SKM-1 treated with dmso at 0.1 percent for 144 hours (cell line): ENCODE results near the gene COL4A4.
A peak's percentile ranks its signal among the peaks of the same experiment; 100 is the strongest.

Experiments used
- DNase-seq: peaks from one replicate; lab custom pipeline; 2025; ENCODE audit not compliant: unreplicated experiment; lab: John Stamatoyannopoulos, UW

The COL4A4 gene

DNA sequence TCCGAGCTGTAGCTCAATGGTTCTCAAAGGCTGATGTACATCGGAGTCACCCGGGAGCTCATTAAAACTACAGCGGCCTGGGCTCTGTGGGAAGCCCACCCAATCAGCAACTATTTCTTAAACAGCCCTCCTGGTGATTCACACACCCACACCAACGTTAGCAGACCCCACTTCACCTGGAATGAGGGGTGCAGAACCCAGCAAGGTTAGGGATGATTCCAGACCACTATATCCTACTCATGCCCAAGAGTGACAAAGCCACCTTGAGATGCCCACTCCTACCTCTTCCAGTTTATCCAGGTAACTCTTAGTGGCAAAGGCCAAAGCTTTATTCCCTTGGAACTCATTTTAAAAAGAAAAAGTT is 178.4 kb downstream of the COL4A4 start:
- no peak for DNase-seq

- peak; percentile 7 for DNase-seq
Observed at GRCh38 chr2:226984750-226985582, 179.0 kb downstream of the COL4A4 start.

DNA sequence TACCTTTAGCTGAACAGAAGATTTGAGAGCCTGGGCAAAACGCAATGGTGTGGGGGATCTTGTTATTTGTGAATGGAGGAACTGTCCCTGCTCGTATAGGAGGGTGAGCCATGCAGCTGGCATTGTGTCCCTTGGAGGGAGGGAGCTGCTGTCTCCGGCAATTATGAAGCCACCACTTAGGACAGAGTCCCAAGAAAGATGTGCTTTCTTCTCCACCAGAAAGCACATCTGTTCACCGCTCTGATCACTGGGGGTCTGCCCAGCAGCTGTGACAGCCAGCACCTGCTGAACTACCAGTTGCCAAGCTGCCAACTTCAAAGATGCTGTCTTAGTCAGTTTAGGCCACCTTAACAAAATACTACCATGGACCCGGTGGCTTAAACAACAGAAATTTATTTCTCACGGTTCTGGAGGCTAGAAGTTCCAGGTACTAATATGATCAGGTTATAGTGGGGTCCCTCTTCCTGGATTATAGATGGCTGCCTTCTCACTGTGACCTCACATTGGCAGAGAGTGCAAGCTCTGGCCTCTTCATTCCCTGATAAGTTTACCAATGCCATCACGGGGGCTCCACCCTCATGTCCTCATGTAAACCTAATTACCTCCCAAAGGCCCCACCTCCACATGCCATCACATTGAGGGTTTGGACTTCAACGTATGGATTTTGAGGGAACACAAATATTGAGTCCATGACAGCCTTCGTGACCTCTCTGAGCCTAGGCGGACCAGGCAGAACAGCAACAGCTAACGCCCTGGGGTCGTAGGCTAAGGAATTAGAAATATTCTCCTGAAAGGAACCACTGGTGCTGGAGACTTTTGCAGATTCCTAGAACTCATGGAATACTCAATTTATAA is 179.9 kb downstream of the COL4A4 start:
- no peak for DNase-seq

GRCh38 chr2:226981791-226982326 is 182.1 kb downstream of the COL4A4 start:
- DNase-seq: no peak

GRCh38 chr2:226979004-226979403 is 185.0 kb downstream of the COL4A4 start:
- no peak for DNase-seq

DNA sequence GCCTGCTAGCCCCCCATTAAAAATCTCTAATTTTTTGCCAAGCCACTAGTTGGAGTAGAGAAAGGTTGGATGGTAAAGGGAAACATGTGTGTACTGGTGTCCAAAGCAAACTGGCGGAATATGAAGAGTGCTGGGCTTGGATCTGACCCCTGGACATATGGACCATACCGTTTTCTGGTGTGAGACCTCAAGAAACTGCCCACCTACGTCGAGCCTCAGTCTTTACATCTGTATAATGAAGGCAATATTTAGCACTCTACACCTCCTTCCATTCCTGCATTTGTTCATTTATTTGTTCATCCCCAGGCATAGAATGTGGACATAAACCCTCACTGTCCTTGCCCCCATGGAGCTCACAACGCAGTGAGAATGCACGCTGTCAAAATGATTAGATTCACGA is 185.7 kb downstream of the COL4A4 start:
- no peak for DNase-seq

DNA sequence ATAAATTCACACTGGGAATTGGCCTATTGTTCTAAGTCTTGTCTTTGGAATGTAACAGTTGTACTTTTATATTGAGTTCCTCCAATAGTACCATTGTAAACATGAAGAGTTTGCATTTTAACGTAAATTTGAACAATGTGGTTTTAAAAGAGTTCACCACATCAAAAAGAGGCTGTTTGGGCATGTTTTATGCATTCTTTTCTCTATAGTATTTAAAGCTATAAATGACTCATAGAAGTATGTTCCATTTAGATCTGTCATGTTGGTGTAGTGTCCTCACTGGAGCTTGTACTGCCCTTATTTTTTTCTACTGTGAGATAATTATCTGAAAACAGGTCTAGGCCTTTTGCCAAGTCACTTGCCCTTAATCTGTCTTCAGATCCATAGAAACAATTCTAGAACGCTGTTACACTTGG is 186.2 kb downstream of the COL4A4 start:
- DNase-seq: no peak

DNA sequence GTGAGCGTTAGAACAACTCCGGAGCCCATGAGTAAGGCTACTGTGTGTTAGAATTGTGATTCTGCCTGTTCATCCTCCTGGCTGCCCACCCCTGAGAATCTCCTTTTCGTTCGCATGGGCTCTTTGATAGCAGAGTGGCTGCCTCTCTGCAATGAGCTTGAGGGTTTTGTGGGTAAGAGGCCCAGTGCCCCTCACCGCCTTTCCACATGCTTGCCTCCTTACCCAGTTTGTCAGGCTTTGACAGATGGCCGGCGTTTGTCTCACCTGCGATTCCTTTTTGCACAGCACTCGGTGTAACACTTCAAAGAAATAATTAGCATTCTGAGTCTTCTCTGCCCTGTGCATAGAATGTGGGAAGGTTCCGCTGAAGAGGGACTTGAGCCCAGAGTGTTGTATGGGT is 190.2 kb downstream of the COL4A4 start:
- DNase-seq: no peak

- no peak for DNase-seq
Observed at GRCh38 chr2:226971770-226972169, 192.2 kb downstream of the COL4A4 start.

DNA sequence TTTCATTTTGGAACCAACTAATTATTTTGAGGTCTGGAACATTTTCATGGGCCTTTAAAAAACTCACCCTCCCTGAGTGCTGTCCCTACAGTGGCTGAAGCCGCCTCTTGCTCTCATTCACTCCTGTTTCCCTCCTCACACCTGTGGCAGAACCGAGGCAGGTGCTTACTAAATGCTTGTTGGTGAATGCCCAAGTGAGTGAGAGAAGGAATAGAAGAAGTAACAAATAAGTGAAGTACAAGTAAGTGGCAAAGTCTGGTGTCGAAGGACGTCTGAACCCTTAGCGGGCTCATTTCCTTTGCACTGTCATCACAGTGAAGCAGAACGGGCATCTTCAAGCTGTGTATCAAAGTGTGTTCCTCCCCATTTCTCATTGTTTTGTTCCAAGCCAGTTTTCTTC is 192.9 kb downstream of the COL4A4 start:
- no peak for DNase-seq

- no peak for DNase-seq
Observed at GRCh38 chr2:226970362-226970761, 193.6 kb downstream of the COL4A4 start.

DNA sequence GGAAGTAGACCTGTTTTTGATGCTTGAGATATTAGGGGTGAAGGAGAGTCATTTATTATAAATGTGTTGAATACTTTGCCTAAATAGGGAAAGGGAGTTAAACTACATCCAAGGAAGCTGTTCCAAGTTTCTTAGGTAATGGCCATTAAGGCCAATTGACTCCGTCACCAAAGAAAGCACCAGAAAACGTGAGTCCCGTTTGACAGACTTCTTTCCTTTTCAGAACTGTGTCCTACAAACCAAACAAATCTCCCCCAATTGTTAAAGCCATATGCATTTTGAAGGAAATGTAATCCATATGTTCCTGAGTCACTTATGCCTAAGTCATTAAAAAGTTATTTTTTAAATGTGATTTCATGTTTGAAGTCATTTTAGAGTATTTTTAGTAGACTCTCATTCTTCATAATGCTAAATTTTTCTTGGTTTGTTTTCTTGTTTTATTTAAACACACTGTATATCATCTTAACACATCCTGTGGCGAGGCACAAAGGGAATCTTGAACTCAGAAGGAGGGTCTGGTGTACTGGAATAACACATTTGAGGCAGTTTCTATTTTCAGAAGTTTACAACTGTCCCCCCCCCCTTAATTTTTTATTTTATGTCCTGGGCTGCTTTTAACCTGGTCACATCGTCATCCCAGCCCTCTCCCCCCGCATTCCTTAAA is 194.5 kb downstream of the COL4A4 start:
- DNase-seq: no peak

GRCh38 chr2:226965376-226965775 is 198.6 kb downstream of the COL4A4 start:
- DNase-seq: no peak

GRCh38 chr2:226963528-226963927 is 200.5 kb downstream of the COL4A4 start:
- no peak for DNase-seq

GRCh38 chr2:226962176-226962773 is 201.7 kb downstream of the COL4A4 start:
- DNase-seq: no peak

DNA sequence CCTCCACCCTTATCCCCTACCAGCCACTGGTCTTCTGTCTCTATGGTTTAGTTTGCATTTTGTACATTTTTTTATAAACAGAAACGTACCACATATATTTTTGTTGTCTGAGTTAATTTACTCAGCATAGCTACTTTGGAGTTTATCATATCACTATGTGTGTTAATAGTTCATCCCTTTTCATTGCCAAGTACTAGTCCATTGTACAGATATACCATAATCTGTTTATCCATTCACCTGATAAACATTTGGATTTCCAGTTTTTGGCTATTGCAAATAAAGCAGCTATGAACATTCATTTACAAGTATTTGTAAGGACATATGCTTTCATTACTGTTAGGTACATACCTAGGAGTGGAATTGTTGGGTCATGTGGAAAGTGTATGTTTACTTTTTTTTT is 204.6 kb downstream of the COL4A4 start:
- no peak for DNase-seq

- DNase-seq: no peak
Observed at GRCh38 chr2:226956659-226957058, 207.3 kb downstream of the COL4A4 start.

DNA sequence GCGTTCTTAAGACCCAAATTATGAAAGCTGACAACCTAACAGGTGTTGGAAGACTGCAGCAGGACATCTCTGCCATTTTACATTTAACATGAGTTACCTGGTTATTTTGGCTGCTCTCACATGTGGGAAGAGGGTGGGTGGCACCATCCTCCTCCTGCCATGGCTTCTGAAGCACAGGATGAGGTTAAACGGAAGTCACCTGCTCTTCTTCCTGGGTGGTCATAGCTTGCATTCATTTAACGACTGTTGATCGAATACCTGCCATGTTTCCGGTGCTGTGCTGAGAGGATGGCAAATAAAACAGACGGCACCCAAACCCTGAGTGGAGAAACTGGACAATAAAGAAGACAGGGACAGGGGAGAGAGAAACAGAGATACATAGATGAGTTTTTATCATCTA is 210.2 kb downstream of the COL4A4 start:
- DNase-seq: no peak

DNA sequence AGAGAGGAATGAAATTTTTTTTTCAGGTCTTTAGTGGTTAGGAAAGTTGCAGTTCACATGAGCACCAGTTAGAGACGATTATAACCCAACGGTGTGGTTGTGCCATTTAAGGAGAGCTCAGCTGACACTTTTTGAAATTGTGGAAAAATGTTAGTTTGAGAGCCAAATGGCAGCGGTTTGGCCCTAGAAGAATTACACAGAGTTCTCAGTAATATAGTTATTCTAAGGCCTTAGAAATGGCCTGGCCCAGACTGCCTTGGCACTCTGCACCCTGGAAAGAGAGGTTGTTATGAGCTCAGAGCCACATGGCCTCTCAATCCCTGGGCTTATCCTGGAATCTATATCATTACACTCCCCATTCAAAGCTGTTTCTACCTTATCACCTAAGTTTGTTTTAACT is 210.8 kb downstream of the COL4A4 start:
- no peak for DNase-seq
